Motor neuron (in vitro differentiated cells): ENCODE results near the gene XKR8. TPM values are rescaled to one million over a fixed set of nuclear protein-coding genes. Genes with fewer than 3 reads are reported as not detected.
A peak's percentile ranks its signal among the peaks of the same experiment; 100 is the strongest.

ENCODE experiments used
- ATAC-seq, 8 experiments: fragments of 200-7000 bp; cut with Tn5 transposase; replicated peaks in 6 of 8; 2 replicates each; pipeline ENCODE4 v1.8.0; 2021; ENCODE audit warnings: mild to moderate bottlenecking in 8 of 8, moderate library complexity in 8 of 8
- H3K27ac ChIP-seq, 2 donors: fragments of 250-450 bp; sonication (Bioruptor Pico); 2 replicates each; pipeline ENCODE4 v1.9.0; 2021; ENCODE audit warnings: antibody characterized with exemption in 2 of 2, mild to moderate bottlenecking in 2 of 2, moderate library complexity in 1 of 2
- H3K4me1 ChIP-seq, 2 donors: fragments of 250-450 bp; sonication (Bioruptor Pico); replicated peaks in 1 of 2; 2 replicates each; pipeline ENCODE4 v1.6.1; 2021; ENCODE audit warnings: antibody characterized with exemption in 2 of 2, mild to moderate bottlenecking in 2 of 2, moderate library complexity in 1 of 2
- H3K4me3 ChIP-seq, 5 donors: fragments of 250-450 bp; sonication (Bioruptor Pico); 2 replicates each; pipeline ENCODE4 v1.9.0; 2021; ENCODE audit warnings: antibody characterized with exemption in 5 of 5, mild to moderate bottlenecking in 5 of 5, moderate library complexity in 4 of 5
- WGBS, 10 experiments: fragments of 450-650 bp; shearing (Covaris generic); methylation state at CpG; one replicate each; pipeline ENCODE4 v1.0.0; 2022; 5-methylcytosine and 5-hydroxymethylcytosine counted together
- in situ Hi-C, 9 experiments: fragments of 400-800 bp; cut with MboI; loops; one replicate each; pipeline ENCODE4 v1.15.0; 2021; ENCODE audit warnings: low sequenced_read_pairs in 9 of 9, low pct_unique_long_range_greater_than_20kb in 2 of 9; ENCODE audit not compliant: unreplicated experiment in 9 of 9
- total RNA-seq, 8 experiments: library from RNA; unstranded; fragments of 300-600 nt; gene quantifications; 2 replicates each; pipeline versions ENCODE4 v1.2.3 to v1.2.4, GENCODE V29; 2022

Gene XKR8
- total RNA-seq, 8 experiments from 2014 or later = 0.27 to 4.7 (median 1.6) TPM

GRCh38 chr1:27940297-27940696 is 19.5 kb upstream of the XKR8 start:
- ATAC-seq = peak in 2 of 8 experiments; percentile 20 to 41
- Histone ChIP-seq H3K4me3 (no peak overlapping the region), H3K4me1 (peaks cover 0 to 5% of the 10 kb centered on the region in 2 donors), H3K27ac (no peak overlapping the region)
- in situ Hi-C loops = no loop called here
- WGBS, 10 experiments = 0 to 100% (median 45%) methylated on average over 1 to 6 of the region's 6 CpGs; no CpG with 5 or more reads in 3 of the 10 experiments

DNA sequence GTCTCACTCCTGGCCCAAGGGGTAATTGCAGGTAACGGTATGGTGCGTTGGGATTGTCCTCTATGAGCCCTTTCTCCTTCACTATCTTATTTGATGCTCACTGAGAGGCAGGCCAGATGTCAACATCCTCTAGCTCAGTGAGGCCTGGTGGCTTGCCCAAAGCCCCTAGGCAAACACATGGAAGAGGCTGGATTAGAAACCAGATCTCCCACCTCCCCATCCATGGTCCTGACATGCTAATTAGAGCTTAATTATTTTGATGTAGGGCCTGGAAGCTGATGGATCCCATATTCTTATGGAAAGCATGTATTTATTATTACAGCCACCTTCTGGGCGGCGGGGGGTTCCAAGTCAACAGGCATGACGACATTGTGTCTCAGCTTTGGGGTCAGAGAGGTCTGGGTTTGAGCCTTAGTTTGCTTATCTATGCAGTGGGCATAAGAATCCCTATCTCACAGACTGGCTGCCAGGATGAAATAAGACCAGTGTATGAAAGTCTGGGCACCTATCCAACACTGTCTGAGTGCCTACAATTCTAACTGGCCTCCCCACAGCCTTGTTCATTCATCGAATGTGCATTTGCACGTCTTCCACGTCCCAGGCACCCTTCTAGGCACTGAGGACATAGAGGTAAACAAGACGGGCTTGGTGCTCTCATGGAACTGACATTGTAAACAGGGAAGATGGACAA is 18.8 kb upstream of the XKR8 start:
- in situ Hi-C loops = no loop called here

GRCh38 chr1:27941671-27942540 is 17.9 kb upstream of the XKR8 start:
- H3K27ac ChIP-seq = no peak overlapping the region
- peaks cover 0 to 5% of the 10 kb centered on the region in 2 donors for H3K4me1 ChIP-seq
- no peak overlapping the region for H3K4me3 ChIP-seq
- ATAC-seq = peak in 2 of 8 experiments; percentile 27 to 29
- in situ Hi-C loops = no loop called here
- WGBS, 10 experiments = 63 to 100% (median 85%) methylated on average over 1 to 9 of the region's 12 CpGs; no CpG with 5 or more reads in 2 of the 10 experiments

More for the DNA sequence above, 18.8 kb upstream of the XKR8 start:
- H3K4me3 ChIP-seq = no peak overlapping the region
- no peak overlapping the region for H3K27ac ChIP-seq
- no peak for ATAC-seq
- H3K4me1 ChIP-seq = peaks cover 0 to 5% of the 10 kb centered on the region in 2 donors
- 73 to 100% (median 83%) methylated on average over 3 to 9 of the region's 9 CpGs; no CpG with 5 or more reads in 4 of the 10 experiments for WGBS, 10 experiments

DNA sequence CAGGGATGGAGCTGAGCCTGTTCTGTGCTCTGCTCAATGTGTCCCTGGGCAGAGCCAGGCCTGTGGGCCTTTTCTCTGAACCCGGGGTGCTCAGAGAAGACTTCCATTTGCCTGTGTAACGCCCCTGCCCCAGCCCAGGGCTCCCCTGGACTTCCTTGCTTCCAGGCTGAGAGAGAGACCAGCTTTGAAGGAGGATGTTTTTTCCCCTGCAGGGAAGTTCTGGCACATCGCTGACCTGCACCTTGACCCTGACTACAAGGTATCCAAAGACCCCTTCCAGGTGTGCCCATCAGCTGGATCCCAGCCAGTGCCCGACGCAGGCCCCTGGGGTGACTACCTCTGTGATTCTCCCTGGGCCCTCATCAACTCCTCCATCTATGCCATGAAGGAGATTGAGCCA is 14.8 kb upstream of the XKR8 start:
- no peak overlapping the region for H3K4me3 ChIP-seq
- no peak overlapping the region for H3K27ac ChIP-seq
- 20 to 100% (median 88%) methylated on average over 1 to 5 of the region's 5 CpGs; no CpG with 5 or more reads in 4 of the 10 experiments for WGBS, 10 experiments
- no peaks in the 10 kb centered on the region for H3K4me1 ChIP-seq
- in situ Hi-C loops = no loop called here
- no peak for ATAC-seq

DNA sequence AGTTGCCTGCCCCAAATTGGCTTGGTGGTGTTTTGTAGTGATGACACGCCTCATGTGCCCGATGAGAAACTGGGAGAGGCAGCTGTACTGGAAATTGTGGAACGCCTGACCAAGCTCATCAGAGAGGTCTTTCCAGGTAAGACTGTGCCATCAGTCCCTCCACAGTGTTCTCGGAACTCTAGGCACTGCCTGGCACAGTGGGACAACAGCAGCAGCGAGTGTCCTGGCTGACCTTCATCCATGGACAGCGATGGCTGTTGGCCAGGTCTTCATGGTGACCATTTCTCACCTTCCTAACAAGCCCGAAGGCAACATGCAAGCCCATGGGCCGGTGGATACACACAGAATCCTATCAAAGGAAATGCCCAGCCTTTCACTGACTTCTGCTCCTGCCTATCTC is 10.7 kb upstream of the XKR8 start:
- Histone ChIP-seq H3K27ac (no peak overlapping the region), H3K4me1 (no peaks in the 10 kb centered on the region), H3K4me3 (no peak overlapping the region)
- in situ Hi-C loops = no loop called here
- 30 to 95% (median 85%) methylated on average over 2 to 8 of the region's 8 CpGs; no CpG with 5 or more reads in 4 of the 10 experiments for WGBS, 10 experiments
- ATAC-seq = no peak

- ATAC-seq = no peak
- 0 to 68% (median 40%) methylated on average over 1 to 3 of the region's 3 CpGs; no CpG with 5 or more reads in 3 of the 10 experiments for WGBS, 10 experiments
- in situ Hi-C loops = loop anchor here in 1 of 9 experiments (25.0 kb wide), 1 partner anchor 89 kb away; the partner anchor contains the start of gene THEMIS2
- no peak overlapping the region for H3K4me3 ChIP-seq
- no peak overlapping the region for H3K27ac ChIP-seq
- H3K4me1 ChIP-seq = no peaks in the 10 kb centered on the region
Observed at GRCh38 chr1:27951396-27951795, 8.4 kb upstream of the XKR8 start.

DNA sequence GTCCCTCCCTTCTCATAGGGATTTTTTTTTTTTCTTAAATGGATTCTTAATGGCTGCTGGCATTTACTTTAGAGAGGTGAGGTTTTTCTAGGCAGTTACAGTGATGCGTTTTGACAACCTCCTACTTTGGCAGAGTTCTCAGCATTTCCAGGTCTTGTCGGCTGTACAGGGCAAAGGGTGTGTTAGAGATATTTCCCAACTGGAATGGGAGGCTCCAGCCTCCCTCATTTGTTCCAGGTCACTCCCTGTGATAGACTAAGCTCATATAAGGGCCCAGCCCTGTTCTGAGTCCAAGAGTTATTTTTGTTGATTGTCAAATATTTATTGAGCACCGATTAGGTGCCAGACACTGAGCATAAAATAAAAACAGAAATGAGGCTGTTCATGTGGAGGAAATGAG is 7.6 kb upstream of the XKR8 start:
- Histone ChIP-seq H3K27ac (no peak overlapping the region), H3K4me1 (no peaks in the 10 kb centered on the region), H3K4me3 (no peak overlapping the region)
- in situ Hi-C loops = loop anchor here in 1 of 9 experiments (25.0 kb wide), 1 partner anchor 90 kb away; the partner anchor contains the start of gene THEMIS2
- ATAC-seq = peak in 2 of 8 experiments; percentile 67 to 95
- whole genome bisulfite sequencing, 10 experiments = 10 to 100% (median 82%) methylated on average over 1 to 3 of the region's 3 CpGs; no CpG with 5 or more reads in 1 of the 10 experiments

DNA sequence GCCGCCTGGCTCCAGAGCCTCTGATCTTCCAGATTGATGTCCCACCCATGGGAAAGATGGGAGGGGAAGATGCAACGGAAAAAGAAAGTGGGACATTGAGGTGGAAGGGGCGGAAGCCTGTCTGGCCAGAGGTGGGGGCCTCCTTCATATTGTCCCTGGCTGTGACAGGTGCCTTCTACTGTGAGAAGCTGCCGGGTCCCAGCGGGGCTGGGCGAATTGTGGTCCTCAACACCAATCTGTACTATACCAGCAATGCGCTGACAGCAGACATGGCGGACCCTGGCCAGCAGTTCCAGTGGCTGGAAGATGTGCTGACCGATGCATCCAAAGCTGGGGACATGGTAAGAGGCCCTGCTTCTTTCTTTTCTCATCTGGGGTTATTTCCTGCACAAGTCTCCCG is 5.6 kb upstream of the XKR8 start:
- no peak for ATAC-seq
- in situ Hi-C loops = loop anchor here in 1 of 9 experiments (25.0 kb wide), 1 partner anchor 92 kb away; the partner anchor contains the start of gene THEMIS2
- Histone ChIP-seq H3K4me3 (no peak overlapping the region), H3K27ac (no peak overlapping the region), H3K4me1 (no peaks in the 10 kb centered on the region)
- WGBS, 10 experiments = 43 to 100% (median 84%) methylated on average over 1 to 8 of the region's 10 CpGs; no CpG with 5 or more reads in 4 of the 10 experiments

GRCh38 chr1:27955076-27955475 is 4.7 kb upstream of the XKR8 start:
- ATAC-seq = no peak
- Histone ChIP-seq H3K4me1 (peaks cover 0 to 4% of the 10 kb centered on the region in 2 donors), H3K27ac (no peak overlapping the region), H3K4me3 (no peak overlapping the region)
- in situ Hi-C loops = loop anchor here in 1 of 9 experiments (25.0 kb wide), 1 partner anchor 93 kb away; the partner anchor contains the start of gene THEMIS2
- 44 to 87% (median 76%) methylated on average over 3 to 6 of the region's 6 CpGs; no CpG with 5 or more reads in 4 of the 10 experiments for WGBS, 10 experiments

DNA sequence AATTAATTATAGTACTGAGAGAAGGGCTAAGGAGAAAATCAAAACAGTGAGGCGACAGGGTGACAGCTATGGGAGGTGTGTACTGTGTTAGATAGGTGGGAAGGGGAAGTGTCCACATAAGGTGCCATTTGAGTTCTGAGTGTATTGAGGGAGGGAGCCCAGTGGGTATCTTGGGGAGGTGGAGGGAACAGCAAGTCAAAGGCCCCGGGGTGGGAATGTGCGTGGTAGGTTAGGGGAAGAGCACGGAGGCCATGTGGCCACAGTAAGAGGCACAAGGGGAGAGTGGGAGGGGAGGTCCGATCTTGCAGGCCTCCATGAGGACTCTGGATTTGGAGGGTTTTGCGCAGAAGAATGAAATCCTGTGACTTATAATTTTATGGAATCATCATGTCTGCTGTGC is 3.0 kb upstream of the XKR8 start:
- Histone ChIP-seq H3K4me3 (no peak overlapping the region), H3K27ac (no peak overlapping the region), H3K4me1 (peaks cover 0 to 4% of the 10 kb centered on the region in 2 donors)
- WGBS, 10 experiments = 70 to 90% (median 80%) methylated on average over 2 to 6 of the region's 6 CpGs; no CpG with 5 or more reads in 5 of the 10 experiments
- in situ Hi-C loops = loop anchor here in 1 of 9 experiments (25.0 kb wide), 1 partner anchor 94 kb away; the partner anchor contains the start of gene THEMIS2
- ATAC-seq = no peak

- 90 to 100% (median 100%) methylated on average over 1 to 5 of the region's 5 CpGs; no CpG with 5 or more reads in 3 of the 10 experiments for WGBS, 10 experiments
- H3K4me1 ChIP-seq = peaks cover 0 to 4% of the 10 kb centered on the region in 2 donors
- ATAC-seq = no peak
- in situ Hi-C loops = loop anchor here in 1 of 9 experiments (25.0 kb wide), 1 partner anchor 95 kb away; the partner anchor contains the start of gene THEMIS2
- H3K27ac ChIP-seq = no peak overlapping the region
- no peak overlapping the region for H3K4me3 ChIP-seq
Observed at GRCh38 chr1:27957655-27958054, 2.1 kb upstream of the XKR8 start.

DNA sequence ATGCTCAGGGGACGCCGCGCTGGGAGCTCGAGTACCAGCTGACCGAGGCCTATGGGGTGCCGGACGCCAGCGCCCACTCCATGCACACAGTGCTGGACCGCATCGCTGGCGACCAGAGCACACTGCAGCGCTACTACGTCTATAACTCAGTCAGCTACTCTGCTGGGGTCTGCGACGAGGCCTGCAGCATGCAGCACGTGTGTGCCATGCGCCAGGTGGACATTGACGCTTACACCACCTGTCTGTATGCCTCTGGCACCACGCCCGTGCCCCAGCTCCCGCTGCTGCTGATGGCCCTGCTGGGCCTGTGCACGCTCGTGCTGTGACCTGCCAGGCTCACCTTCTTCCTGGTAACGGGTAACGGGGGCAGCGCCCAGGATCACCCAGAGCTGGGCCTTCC is 1.3 kb upstream of the XKR8 start:
- Histone ChIP-seq H3K27ac (no peak overlapping the region), H3K4me3 (no peak overlapping the region), H3K4me1 (peaks cover 0 to 4% of the 10 kb centered on the region in 2 donors)
- in situ Hi-C loops = loop anchor here in 1 of 9 experiments (25.0 kb wide), 1 partner anchor 96 kb away; the partner anchor contains the start of gene THEMIS2
- no peak for ATAC-seq
- WGBS, 10 experiments = 67 to 100% (median 97%) methylated on average over 1 to 13 of the region's 26 CpGs; no CpG with 5 or more reads in 6 of the 10 experiments
